A673 (cell line): ENCODE measurements around the gene CALCOCO2.

Experiments
- CTCF ChIP-seq: fragments of 300-800, 200-600 bp; sonication (generic); conservative IDR thresholded peaks from 2 replicates; pipeline ENCODE4 v1.5.1; 2017; ENCODE audit warnings: low read depth, mild to moderate bottlenecking, antibody characterized with exemption, low read length, moderate library complexity, mixed read lengths
- EZH2 ChIP-seq: fragments of 200-600 bp; sonication (generic); IDR thresholded peaks from 2 replicates; pipeline ENCODE4 v1.6.1; 2017; ENCODE audit warnings: borderline replicate concordance, low read depth, mild to moderate bottlenecking, mixed read lengths, antibody characterized with exemption, low read length; ENCODE audit not compliant: poor library complexity, severe bottlenecking

GRCh38 chr17:48860456-48860855 is 29.6 kb downstream of the CALCOCO2 start:
- TF ChIP-seq CTCF = no peak
- no peak for TF ChIP-seq EZH2
